ACC112 (cell line): ENCODE measurements around the gene TMEM106A.
"Not testable (repeated sequence)": the region's sequence is repeated elsewhere in the genome, so short reads cannot be mapped to it uniquely, and the experiment has no call there.

Experiments
- H2AFZ ChIP-seq: fragments of 200-600 bp; sonication (generic); one replicate; pipeline ENCODE4 v1.6.0; 2017; ENCODE audit warnings: antibody characterized with exemption, low read length; ENCODE audit not compliant: unreplicated experiment
- H3K27ac ChIP-seq: fragments of 200-600 bp; sonication (generic); 2 replicates; pipeline ENCODE4 v1.5.1; 2014; ENCODE audit warnings: low read depth, mild to moderate bottlenecking, antibody characterized with exemption, low read length, moderate library complexity
- H3K27me3 ChIP-seq: fragments of 200-600 bp; sonication (generic); 2 replicates; pipeline ENCODE4 v1.6.1; 2014; ENCODE audit warnings: mild to moderate bottlenecking, antibody characterized with exemption, low read length, moderate library complexity, mixed read lengths; ENCODE audit not compliant: insufficient read depth
- H3K36me3 ChIP-seq: fragments of 200-600 bp; sonication (generic); 2 replicates; pipeline ENCODE4 v1.6.1; 2016; ENCODE audit warnings: mild to moderate bottlenecking, antibody characterized with exemption, low read length, moderate library complexity, mixed read lengths; ENCODE audit not compliant: insufficient read depth
- H3K4me1 ChIP-seq: fragments of 200-600 bp; sonication (generic); one replicate; pipeline ENCODE4 v1.6.1; 2016; ENCODE audit warnings: low read length, mixed read lengths; ENCODE audit not compliant: insufficient read depth, unreplicated experiment, control insufficient read depth
- H3K4me3 ChIP-seq: fragments of 200-600 bp; sonication (generic); 2 replicates; pipeline ENCODE4 v1.5.1; 2014; ENCODE audit warnings: mild to moderate bottlenecking, low read depth, low read length
- H3K79me2 ChIP-seq: fragments of 200-600 bp; sonication (generic); one replicate; pipeline ENCODE4 v1.6.0; 2016; ENCODE audit warnings: low read length; ENCODE audit not compliant: control insufficient read depth, unreplicated experiment, insufficient read depth

The TMEM106A gene

DNA sequence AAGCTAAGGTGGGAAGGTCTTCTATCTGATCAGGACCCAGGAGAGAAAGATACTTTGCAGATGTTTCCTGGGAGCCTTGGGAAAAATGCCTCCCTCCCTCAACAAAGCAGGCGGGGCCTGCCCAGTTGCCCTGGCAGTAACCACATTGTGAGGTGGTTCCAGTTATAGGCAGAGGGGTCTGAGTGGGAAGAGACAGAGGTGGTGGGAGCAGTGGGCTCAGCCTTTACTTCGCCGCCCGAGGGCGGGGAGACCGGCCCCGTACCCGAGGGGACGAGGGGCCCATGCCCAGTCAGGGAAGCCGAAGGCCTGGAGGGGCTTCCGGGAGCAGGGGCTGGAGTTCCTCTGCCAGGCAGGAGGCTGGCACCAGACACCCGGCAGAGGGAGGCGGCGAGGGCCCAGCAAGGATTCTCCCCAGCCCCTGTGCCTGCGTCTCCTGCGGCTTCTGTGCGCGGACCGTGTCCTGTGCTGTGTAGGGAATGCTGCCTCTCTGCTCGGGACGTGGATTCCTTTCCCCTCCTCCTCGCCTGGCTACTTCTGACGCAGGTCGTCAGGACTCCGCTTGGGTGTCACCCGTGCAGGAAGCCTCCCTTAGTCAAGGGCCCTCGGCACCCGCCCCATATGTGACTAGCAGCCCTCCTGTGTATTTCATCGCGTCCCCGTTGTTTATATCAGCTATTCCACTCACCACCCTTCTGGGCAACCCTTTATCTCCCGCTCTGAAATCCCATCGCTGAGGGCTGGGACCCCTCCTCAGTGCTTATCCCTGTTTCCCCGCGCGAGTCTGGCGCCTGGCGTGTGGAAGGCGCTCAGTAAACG is 19.7 kb downstream of the TMEM106A start:
- Histone ChIP-seq H3K4me3 (peak overlapping the region; percentile 62), H3K27ac (peak overlapping the region; percentile 53)
- H3K36me3 ChIP-seq, H3K4me1 ChIP-seq, H3K27me3 ChIP-seq, H2AFZ ChIP-seq, H3K79me2 ChIP-seq: not testable (repeated sequence)

GRCh38 chr17:43232021-43232699 is 20.5 kb downstream of the TMEM106A start:
- peak overlapping the region; percentile 62 for H3K4me3 ChIP-seq
- H3K36me3 ChIP-seq, H3K27me3 ChIP-seq, H2AFZ ChIP-seq, H3K4me1 ChIP-seq, H3K79me2 ChIP-seq: not testable (repeated sequence)
- H3K27ac ChIP-seq: peak overlapping the region; percentile 53

DNA sequence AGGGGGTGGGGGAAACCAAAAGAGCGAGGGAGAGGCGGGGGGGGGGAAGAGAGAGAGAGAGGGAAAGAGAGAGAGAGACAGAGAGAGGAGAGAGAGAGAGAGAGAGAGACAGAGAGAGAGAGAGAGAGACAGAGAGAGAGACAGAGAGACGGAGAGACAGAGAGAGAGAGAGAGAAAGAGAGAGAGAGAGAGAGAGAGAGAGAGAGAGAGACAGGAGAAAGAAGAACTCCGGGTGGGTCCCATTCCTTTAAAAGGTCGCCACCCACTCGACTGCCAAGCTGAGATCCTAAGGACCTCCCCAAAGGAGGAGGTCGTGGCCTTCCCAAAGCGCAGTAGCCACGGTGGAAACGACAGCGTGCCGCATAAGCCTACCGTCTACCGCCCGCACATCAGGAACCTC is 21.6 kb downstream of the TMEM106A start:
- H3K79me2 ChIP-seq, H2AFZ ChIP-seq, H3K27me3 ChIP-seq, H3K27ac ChIP-seq, H3K4me3 ChIP-seq, H3K4me1 ChIP-seq, H3K36me3 ChIP-seq: not testable (repeated sequence)

DNA sequence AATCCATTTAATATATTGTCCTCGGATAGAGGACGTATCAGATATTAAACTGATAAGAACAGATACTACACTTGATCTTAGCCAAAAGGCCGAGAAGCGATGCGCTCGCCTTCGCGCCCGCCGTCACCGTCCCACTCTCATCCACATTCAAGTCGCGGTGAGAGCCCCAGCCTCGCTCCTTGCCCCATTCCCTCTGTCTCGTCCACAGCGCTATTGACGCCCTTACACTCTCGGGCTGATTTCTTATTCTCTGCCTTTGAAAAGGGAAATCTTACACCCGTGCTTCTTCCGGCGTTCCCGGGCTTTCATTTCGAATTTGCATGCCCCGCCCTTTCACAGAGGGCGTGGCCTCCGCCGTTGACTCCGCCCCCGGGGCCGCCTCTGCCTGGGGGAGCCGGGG is 22.2 kb downstream of the TMEM106A start, which contains the start of gene RNU2-1:
Gene RNU2-1 (minus strand): TSS at position 101 of the 400 bp plus-strand sequence.
- H3K79me2 ChIP-seq, H3K36me3 ChIP-seq, H2AFZ ChIP-seq, H3K27ac ChIP-seq, H3K4me1 ChIP-seq, H3K4me3 ChIP-seq, H3K27me3 ChIP-seq: not testable (repeated sequence)

DNA sequence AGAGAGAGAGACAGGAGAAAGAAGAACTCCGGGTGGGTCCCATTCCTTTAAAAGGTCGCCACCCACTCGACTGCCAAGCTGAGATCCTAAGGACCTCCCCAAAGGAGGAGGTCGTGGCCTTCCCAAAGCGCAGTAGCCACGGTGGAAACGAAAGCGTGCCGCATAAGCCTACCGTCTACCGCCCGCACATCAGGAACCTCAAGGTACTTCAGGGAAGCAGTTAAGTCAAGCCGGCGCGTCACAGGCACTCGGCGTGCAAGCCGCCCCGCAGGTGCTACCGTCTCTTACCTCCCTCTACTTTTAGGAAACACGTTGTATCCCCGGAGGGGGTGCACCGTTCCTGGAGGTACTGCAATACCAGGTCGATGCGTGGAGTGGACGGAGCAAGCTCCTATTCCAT is 27.9 kb downstream of the TMEM106A start:
- not testable (repeated sequence) for H3K4me1 ChIP-seq, H2AFZ ChIP-seq, H3K36me3 ChIP-seq, H3K27ac ChIP-seq, H3K79me2 ChIP-seq, H3K4me3 ChIP-seq, H3K27me3 ChIP-seq

DNA sequence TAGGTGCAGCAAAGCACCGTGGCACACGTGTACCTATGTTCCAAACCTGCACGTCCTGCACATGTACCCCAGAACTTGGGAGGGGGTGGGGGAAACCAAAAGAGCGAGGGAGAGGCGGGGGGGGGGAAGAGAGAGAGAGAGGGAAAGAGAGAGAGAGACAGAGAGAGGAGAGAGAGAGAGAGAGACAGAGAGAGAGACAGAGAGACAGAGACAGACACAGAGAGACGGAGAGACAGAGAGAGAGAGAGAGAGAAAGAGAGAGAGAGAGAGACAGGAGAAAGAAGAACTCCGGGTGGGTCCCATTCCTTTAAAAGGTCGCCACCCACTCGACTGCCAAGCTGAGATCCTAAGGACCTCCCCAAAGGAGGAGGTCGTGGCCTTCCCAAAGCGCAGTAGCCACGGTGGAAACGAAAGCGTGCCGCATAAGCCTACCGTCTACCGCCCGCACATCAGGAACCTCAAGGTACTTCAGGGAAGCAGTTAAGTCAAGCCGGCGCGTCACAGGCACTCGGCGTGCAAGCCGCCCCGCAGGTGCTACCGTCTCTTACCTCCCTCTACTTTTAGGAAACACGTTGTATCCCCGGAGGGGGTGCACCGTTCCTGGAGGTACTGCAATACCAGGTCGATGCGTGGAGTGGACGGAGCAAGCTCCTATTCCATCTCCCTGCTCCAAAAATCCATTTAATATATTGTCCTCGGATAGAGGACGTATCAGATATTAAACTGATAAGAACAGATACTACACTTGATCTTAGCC is 29.1 kb downstream of the TMEM106A start:
- not testable (repeated sequence) for H3K4me3 ChIP-seq, H2AFZ ChIP-seq, H3K36me3 ChIP-seq, H3K4me1 ChIP-seq, H3K27me3 ChIP-seq, H3K79me2 ChIP-seq, H3K27ac ChIP-seq

DNA sequence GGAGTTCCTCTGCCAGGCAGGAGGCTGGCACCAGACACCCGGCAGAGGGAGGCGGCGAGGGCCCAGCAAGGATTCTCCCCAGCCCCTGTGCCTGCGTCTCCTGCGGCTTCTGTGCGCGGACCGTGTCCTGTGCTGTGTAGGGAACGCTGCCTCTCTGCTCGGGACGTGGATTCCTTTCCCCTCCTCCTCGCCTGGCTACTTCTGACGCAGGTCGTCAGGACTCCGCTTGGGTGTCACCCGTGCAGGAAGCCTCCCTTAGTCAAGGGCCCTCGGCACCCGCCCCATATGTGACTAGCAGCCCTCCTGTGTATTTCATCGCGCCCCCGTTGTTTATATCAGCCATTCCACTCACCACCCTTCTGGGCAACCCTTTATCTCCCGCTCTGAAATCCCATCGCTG is 34.8 kb downstream of the TMEM106A start:
- not testable (repeated sequence) for H2AFZ ChIP-seq, H3K4me3 ChIP-seq, H3K36me3 ChIP-seq, H3K4me1 ChIP-seq, H3K27ac ChIP-seq, H3K27me3 ChIP-seq, H3K79me2 ChIP-seq
